Panc1 (cell line): Measurements from ENCODE around the gene MPO.

Experiments
- POLR2AphosphoS5 ChIP-seq: IDR thresholded peaks from 2 replicates; pipeline ENCODE4 v1.6.1; 2012; ENCODE audit warnings: mild to moderate bottlenecking, low read depth, low read length, moderate library complexity
- TCF7L2 ChIP-seq: IDR thresholded peaks from 2 replicates; pipeline ENCODE4 v1.6.1; 2011; ENCODE audit warnings: mild to moderate bottlenecking, low read depth, low read length, inconsistent platforms
- TF ChIP-seq, protein P1 (sequence below): fragments of 450-650 bp; IDR thresholded peaks from 2 replicates; pipeline ENCODE4 v1.5.1; 2017; ENCODE audit warnings: mild to moderate bottlenecking
- TF ChIP-seq, protein P2 (sequence below), 2 experiments: IDR thresholded peaks; 2 replicates each; pipeline ENCODE4 v1.6.1; 2011 to 2012; ENCODE audit warnings: low read depth in 2 of 2, control low read depth in 1 of 2, low read length in 1 of 2, mild to moderate bottlenecking in 1 of 2, moderate library complexity in 1 of 2; ENCODE audit not compliant: insufficient read depth in 1 of 2

DNA sequence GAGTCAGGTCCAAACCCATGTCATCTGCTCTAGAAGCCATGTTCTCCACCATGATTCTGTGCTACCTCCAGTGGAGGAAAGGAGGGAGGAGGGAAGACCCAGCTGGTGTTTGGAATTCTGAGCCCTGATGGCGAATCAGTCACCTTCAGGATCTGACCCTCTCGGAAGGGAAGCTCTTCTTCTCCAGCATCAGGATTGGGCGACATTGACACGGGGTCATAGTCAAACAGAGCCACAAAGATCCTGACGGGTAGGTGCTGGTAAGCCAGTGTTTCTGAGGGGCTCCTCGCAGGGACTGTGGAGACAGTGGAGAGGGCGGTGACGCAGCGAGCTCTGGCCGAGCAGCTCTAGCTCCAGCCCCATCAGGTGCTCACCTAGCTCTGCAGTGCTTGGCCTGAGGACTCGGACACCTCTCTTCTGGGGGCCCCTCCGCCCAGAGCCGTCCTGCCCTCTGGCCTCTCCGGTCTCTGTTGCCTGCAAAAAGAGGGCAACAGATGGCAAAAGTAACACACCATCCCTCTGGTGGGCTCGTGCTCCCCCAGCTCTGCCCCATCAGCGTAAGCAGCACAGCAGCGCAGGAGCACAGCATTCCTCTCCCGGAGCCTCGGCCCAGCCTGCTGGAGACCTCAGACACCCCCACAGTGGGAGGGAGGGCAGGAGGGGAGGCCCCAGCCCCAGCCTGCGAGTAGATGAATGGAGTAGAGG is 26.9 kb upstream of the MPO start:
- TF ChIP-seq POLR2AphosphoS5 (no peak), TCF7L2 (no peak)
- TF ChIP-seq, protein P1, sequence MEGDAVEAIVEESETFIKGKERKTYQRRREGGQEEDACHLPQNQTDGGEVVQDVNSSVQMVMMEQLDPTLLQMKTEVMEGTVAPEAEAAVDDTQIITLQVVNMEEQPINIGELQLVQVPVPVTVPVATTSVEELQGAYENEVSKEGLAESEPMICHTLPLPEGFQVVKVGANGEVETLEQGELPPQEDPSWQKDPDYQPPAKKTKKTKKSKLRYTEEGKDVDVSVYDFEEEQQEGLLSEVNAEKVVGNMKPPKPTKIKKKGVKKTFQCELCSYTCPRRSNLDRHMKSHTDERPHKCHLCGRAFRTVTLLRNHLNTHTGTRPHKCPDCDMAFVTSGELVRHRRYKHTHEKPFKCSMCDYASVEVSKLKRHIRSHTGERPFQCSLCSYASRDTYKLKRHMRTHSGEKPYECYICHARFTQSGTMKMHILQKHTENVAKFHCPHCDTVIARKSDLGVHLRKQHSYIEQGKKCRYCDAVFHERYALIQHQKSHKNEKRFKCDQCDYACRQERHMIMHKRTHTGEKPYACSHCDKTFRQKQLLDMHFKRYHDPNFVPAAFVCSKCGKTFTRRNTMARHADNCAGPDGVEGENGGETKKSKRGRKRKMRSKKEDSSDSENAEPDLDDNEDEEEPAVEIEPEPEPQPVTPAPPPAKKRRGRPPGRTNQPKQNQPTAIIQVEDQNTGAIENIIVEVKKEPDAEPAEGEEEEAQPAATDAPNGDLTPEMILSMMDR, result no peak
- TF ChIP-seq, protein P2, sequence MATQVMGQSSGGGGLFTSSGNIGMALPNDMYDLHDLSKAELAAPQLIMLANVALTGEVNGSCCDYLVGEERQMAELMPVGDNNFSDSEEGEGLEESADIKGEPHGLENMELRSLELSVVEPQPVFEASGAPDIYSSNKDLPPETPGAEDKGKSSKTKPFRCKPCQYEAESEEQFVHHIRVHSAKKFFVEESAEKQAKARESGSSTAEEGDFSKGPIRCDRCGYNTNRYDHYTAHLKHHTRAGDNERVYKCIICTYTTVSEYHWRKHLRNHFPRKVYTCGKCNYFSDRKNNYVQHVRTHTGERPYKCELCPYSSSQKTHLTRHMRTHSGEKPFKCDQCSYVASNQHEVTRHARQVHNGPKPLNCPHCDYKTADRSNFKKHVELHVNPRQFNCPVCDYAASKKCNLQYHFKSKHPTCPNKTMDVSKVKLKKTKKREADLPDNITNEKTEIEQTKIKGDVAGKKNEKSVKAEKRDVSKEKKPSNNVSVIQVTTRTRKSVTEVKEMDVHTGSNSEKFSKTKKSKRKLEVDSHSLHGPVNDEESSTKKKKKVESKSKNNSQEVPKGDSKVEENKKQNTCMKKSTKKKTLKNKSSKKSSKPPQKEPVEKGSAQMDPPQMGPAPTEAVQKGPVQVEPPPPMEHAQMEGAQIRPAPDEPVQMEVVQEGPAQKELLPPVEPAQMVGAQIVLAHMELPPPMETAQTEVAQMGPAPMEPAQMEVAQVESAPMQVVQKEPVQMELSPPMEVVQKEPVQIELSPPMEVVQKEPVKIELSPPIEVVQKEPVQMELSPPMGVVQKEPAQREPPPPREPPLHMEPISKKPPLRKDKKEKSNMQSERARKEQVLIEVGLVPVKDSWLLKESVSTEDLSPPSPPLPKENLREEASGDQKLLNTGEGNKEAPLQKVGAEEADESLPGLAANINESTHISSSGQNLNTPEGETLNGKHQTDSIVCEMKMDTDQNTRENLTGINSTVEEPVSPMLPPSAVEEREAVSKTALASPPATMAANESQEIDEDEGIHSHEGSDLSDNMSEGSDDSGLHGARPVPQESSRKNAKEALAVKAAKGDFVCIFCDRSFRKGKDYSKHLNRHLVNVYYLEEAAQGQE (IDR thresholded peaks at IDR 0.05; ENCODE audit: insufficient read depth in 1 of 2, low read depth in 2 of 2, low read length in 1 of 2), result no peak
